Right ventricle myocardium inferior (tissue), 1 donor: Measurements from ENCODE around the gene UGT1A10. TPM values are rescaled to one million over a fixed set of nuclear protein-coding genes. Genes with fewer than 3 reads are reported as not detected.

Experiments used
- ATAC-seq: fragments of 200-7000 bp; cut with Tn5 transposase; one replicate; pipeline ENCODE4 v1.9.1; 2020; ENCODE audit warnings: mild to moderate bottlenecking, moderate library complexity
- DNase-seq: peaks from one replicate; pipeline ENCODE4 v3.0.0; 2021; ENCODE audit errors: missing footprints
- intact Hi-C: fragments of 100-400 bp; cut with DNase I; formaldehyde crosslinking; loops from one replicate; pipeline ENCODE4 v1.11.0; 2022
- total RNA-seq: library from RNA; stranded (reverse); fragmentation: NEBNext Ultra II Directional; extraction: Animal tissue kit (Norgen Biotek cat#: 25700); gene quantifications from one replicate; pipeline ENCODE4 v1.2.1, GENCODE V29; 2021
- donor health status: DM: no; HTN: yes; CAD: no; lungs with severe emphysema.

Gene UGT1A10
- total RNA-seq, 1 donor from 2014 or later = not detected

- intact Hi-C loops = no loop called here
- DNase-seq = no peak
- ATAC-seq = no peak
These were observed 157.9 kb downstream of the UGT1A10 start for GRCh38 chr2:233794128-233794658.

- ATAC-seq = no peak
- no peak for DNase-seq
- intact Hi-C loops = no loop called here
These were observed 159.5 kb downstream of the UGT1A10 start for GRCh38 chr2:233795735-233796171.

GRCh38 chr2:233796254-233796653, 160.0 kb downstream of the UGT1A10 start:
- intact Hi-C loops = no loop called here
- no peak for ATAC-seq
- DNase-seq = no peak

- no peak for DNase-seq
- intact Hi-C loops = no loop called here
- no peak for ATAC-seq
These were observed 162.3 kb downstream of the UGT1A10 start for GRCh38 chr2:233798335-233799086.

GRCh38 chr2:233799087-233799665, 162.9 kb downstream of the UGT1A10 start:
- no peak for DNase-seq
- intact Hi-C loops = no loop called here
- no peak for ATAC-seq

- intact Hi-C loops = no loop called here
- DNase-seq = no peak
- ATAC-seq = no peak
These were observed 163.5 kb downstream of the UGT1A10 start for GRCh38 chr2:233799716-233800115.

GRCh38 chr2:233800208-233800607, 164.0 kb downstream of the UGT1A10 start:
- ATAC-seq (no peak), DNase-seq (no peak)
- intact Hi-C loops = no loop called here

GRCh38 chr2:233801357-233802131, 165.3 kb downstream of the UGT1A10 start:
- DNase-seq = no peak
- intact Hi-C loops = no loop called here
- no peak for ATAC-seq

GRCh38 chr2:233802132-233802815, 166.0 kb downstream of the UGT1A10 start:
- intact Hi-C loops = no loop called here
- DNase-seq = no peak
- ATAC-seq = no peak

GRCh38 chr2:233803292-233803911, 167.2 kb downstream of the UGT1A10 start:
- ATAC-seq = no peak
- no peak for DNase-seq
- intact Hi-C loops = no loop called here

- no peak for DNase-seq
- intact Hi-C loops = no loop called here
These were observed 167.7 kb downstream of the UGT1A10 start for GRCh38 chr2:233803994-233804393.

GRCh38 chr2:233807215-233807865, 171.1 kb downstream of the UGT1A10 start:
- ATAC-seq (no peak), DNase-seq (no peak)
- intact Hi-C loops = no loop called here

More at GRCh38 chr2:233803994-233804393, 167.7 kb downstream of the UGT1A10 start:
- ATAC-seq = no peak

GRCh38 chr2:233807966-233808935, 172.0 kb downstream of the UGT1A10 start:
- intact Hi-C loops = no loop called here
- no peak for DNase-seq
- ATAC-seq = no peak

- no peak for DNase-seq
- ATAC-seq = no peak
- intact Hi-C loops = no loop called here
These were observed 174.1 kb downstream of the UGT1A10 start for GRCh38 chr2:233810385-233810784.

GRCh38 chr2:233811087-233811486, 174.8 kb downstream of the UGT1A10 start:
- no peak for ATAC-seq
- DNase-seq = no peak
- intact Hi-C loops = no loop called here

- no peak for ATAC-seq
- no peak for DNase-seq
- intact Hi-C loops = no loop called here
These were observed 175.5 kb downstream of the UGT1A10 start for GRCh38 chr2:233811732-233812131.
